A549 (cell line): ENCODE measurements around the gene SDR39U1.

Source experiments
- BCL3 ChIP-seq: fragments of >200 bp; sonication (Bioruptor Twin); formaldehyde crosslinking; IDR thresholded peaks from 3 replicates; pipeline ENCODE4 v1.6.1; 2016
- CEBPB ChIP-seq, 2 experiments: fragments of >200 bp in 1 of 2; sonication (Bioruptor Twin) in 1 of 2; formaldehyde crosslinking in 1 of 2; IDR thresholded peaks; 2 replicates each; pipeline ENCODE4 v1.6.1; 2012 to 2016
- CHD2 ChIP-seq: fragments of 150-350 bp; IDR thresholded peaks from 2 replicates; pipeline ENCODE4 v1.6.1; 2014; ENCODE audit warnings: low read length; ENCODE audit not compliant: partially characterized antibody
- EHMT2 ChIP-seq: fragments of 200-600 bp; sonication (generic); IDR thresholded peaks from 2 replicates; pipeline ENCODE4 v1.6.1; 2016; ENCODE audit warnings: antibody characterized with exemption, low read depth, mild to moderate bottlenecking, moderate library complexity
- EP300 ChIP-seq, 2 experiments: fragments of >200 bp; sonication (Bioruptor Twin); formaldehyde crosslinking; IDR thresholded peaks; 2 replicates in 1 of 2; 3 replicates in 1 of 2; pipeline ENCODE4 v1.6.1; 2016 to 2017
- FOSB ChIP-seq: fragments of 250-450 bp; sonication (Bioruptor Pico); IDR thresholded peaks from 2 replicates; pipeline ENCODE4 v1.5.0; 2020; ENCODE audit warnings: mild to moderate bottlenecking, moderate library complexity
- MAFK ChIP-seq: fragments of 450-650 bp; IDR thresholded peaks from 2 replicates; pipeline ENCODE4 v1.6.1; 2014; ENCODE audit not compliant: partially characterized antibody
- POLR2A ChIP-seq: IDR thresholded peaks from 2 replicates; pipeline ENCODE4 v1.6.1; 2012; ENCODE audit warnings: mild to moderate bottlenecking, low read length
- RCOR1 ChIP-seq: fragments of 150-350 bp; IDR thresholded peaks from 2 replicates; pipeline ENCODE4 v1.6.1; 2014; ENCODE audit warnings: antibody characterized with exemption, low read length, low read depth
- ZFP36 ChIP-seq: fragments of 450-650 bp; IDR thresholded peaks from 2 replicates; pipeline ENCODE4 v1.6.1; 2014; ENCODE audit warnings: borderline replicate concordance; ENCODE audit not compliant: partially characterized antibody
- TF ChIP-seq, protein P1 (sequence below): fragments of >200 bp; sonication (Bioruptor Twin); formaldehyde crosslinking; IDR thresholded peaks from 3 replicates; pipeline ENCODE4 v1.5.1; 2016
- TF ChIP-seq, protein P2 (sequence below): fragments of 450-650 bp; IDR thresholded peaks from 2 replicates; pipeline ENCODE4 v1.6.1; 2014; ENCODE audit warnings: antibody characterized with exemption
- TF ChIP-seq, protein P3 (sequence below): fragments of 250-450 bp; sonication (Bioruptor Pico); IDR thresholded peaks from 2 replicates; pipeline ENCODE4 v1.5.0; 2020; ENCODE audit warnings: low read depth, mild to moderate bottlenecking, moderate library complexity

DNA sequence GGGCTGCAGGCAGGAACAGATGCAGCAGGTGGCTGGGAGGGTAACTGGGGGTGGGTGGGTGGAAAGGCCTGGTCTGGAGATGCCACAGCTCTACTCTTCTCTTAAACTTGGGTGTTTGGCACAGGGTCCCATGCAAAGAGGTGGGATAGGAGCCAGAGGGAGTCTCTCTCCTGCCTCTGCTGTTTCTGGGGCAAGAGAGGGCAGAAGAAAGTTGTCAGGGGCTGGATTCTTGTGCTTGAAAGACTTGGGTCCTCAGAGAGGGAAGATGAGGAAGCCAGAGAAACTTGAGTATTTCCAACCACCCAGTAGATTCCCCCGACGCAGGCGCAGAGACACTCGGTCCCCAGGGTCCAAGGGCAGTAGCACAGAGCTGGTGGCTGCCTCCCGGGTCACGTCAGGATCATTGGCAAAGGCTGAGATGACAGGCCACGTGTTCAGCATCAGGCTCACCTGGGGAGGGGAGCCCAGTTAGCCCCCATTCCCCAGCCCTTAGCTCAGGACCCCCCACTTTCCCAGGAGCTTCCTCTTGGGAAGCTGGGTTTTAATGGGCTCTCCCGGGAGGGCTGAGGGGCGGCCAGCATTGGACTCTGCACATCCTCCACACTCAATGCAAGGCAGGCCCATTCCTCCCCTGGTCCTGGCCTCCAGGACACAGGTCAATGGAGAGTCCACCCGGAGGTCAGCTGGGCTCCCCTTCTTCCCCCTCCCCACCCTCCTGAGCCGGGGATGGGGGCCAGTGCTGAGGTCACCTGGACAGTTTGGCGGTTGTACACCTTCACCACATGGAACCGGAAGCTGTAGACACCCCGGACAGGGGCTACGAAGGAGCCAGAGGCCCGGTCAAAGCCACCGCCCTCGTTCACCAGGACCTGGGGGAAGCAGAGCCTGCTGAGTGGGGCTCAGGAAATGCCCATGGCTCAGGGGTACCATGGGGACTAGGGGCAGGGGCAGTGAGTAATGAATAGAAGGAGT is 14.8 kb downstream of the SDR39U1 start:
- TF ChIP-seq, protein P1, sequence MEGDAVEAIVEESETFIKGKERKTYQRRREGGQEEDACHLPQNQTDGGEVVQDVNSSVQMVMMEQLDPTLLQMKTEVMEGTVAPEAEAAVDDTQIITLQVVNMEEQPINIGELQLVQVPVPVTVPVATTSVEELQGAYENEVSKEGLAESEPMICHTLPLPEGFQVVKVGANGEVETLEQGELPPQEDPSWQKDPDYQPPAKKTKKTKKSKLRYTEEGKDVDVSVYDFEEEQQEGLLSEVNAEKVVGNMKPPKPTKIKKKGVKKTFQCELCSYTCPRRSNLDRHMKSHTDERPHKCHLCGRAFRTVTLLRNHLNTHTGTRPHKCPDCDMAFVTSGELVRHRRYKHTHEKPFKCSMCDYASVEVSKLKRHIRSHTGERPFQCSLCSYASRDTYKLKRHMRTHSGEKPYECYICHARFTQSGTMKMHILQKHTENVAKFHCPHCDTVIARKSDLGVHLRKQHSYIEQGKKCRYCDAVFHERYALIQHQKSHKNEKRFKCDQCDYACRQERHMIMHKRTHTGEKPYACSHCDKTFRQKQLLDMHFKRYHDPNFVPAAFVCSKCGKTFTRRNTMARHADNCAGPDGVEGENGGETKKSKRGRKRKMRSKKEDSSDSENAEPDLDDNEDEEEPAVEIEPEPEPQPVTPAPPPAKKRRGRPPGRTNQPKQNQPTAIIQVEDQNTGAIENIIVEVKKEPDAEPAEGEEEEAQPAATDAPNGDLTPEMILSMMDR, result no peak
- TF ChIP-seq CHD2, result no peak
- TF ChIP-seq, protein P2, sequence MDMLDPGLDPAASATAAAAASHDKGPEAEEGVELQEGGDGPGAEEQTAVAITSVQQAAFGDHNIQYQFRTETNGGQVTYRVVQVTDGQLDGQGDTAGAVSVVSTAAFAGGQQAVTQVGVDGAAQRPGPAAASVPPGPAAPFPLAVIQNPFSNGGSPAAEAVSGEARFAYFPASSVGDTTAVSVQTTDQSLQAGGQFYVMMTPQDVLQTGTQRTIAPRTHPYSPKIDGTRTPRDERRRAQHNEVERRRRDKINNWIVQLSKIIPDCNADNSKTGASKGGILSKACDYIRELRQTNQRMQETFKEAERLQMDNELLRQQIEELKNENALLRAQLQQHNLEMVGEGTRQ, result no peak
- TF ChIP-seq FOSB (CRISPR knock-in tag), result no peak
- TF ChIP-seq ZFP36, result no peak
- no peak for TF ChIP-seq MAFK
- TF ChIP-seq POLR2A, result no peak
- no peak for TF ChIP-seq CEBPB (IDR thresholded peaks at IDR 0.05)
- no peak for TF ChIP-seq EP300 (IDR thresholded peaks at IDR 0.05)
- TF ChIP-seq EHMT2, result no peak
- TF ChIP-seq BCL3, result no peak
- TF ChIP-seq RCOR1, result no peak
- TF ChIP-seq, protein P3, sequence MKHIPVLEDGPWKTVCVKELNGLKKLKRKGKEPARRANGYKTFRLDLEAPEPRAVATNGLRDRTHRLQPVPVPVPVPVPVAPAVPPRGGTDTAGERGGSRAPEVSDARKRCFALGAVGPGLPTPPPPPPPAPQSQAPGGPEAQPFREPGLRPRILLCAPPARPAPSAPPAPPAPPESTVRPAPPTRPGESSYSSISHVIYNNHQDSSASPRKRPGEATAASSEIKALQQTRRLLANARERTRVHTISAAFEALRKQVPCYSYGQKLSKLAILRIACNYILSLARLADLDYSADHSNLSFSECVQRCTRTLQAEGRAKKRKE, result no peak
